Heart right ventricle (tissue), 16 donors: ENCODE measurements around the gene CYBA. TPM values are rescaled to one million over a fixed set of nuclear protein-coding genes. Genes with fewer than 3 reads are reported as not detected.

Experiments
- ATAC-seq, 8 donors: fragments of 200-7000 bp; cut with Tn5 transposase; one replicate each; pipeline ENCODE4 v1.9.1; 2020; ENCODE audit warnings: mild to moderate bottlenecking in 8 of 8, moderate library complexity in 8 of 8, moderate number of reproducible peaks in 1 of 8
- DNase-seq, 2 donors: peaks; one replicate each; pipeline ENCODE4 v3.0.0-alpha.2; 2020
- H3K27ac ChIP-seq, 10 donors: fragments of 200-600 bp; sonication (generic) in 2 of 10; one replicate each; pipeline versions ENCODE4 v1.5.0 to v1.8.0; 2020 to 2022; ENCODE audit warnings: mild to moderate bottlenecking in 3 of 10
- H3K27me3 ChIP-seq, 7 donors: fragments of 200-600 bp; one replicate each; pipeline ENCODE4 v1.8.0; 2021 to 2022; ENCODE audit warnings: mild to moderate bottlenecking in 2 of 7
- H3K36me3 ChIP-seq, 9 donors: fragments of 200-600 bp; sonication (generic) in 1 of 9; one replicate each; pipeline versions ENCODE4 v1.5.0 to v1.8.0; 2020 to 2022; ENCODE audit warnings: mild to moderate bottlenecking in 2 of 9
- H3K4me1 ChIP-seq, 9 donors: fragments of 200-600 bp; sonication (generic) in 1 of 9; one replicate each; pipeline versions ENCODE4 v1.5.0 to v1.8.0; 2020 to 2022; ENCODE audit warnings: mild to moderate bottlenecking in 4 of 9
- H3K4me3 ChIP-seq, 10 donors: fragments of 200-600 bp; sonication (generic) in 2 of 10; one replicate each; pipeline versions ENCODE4 v1.5.0 to v1.8.0; 2020 to 2022; ENCODE audit warnings: mild to moderate bottlenecking in 7 of 10, moderate library complexity in 2 of 10
- H3K9me3 ChIP-seq, 11 donors: fragments of 200-600 bp in 10 of 11; sonication (generic) in 2 of 11; one replicate each; pipeline versions ENCODE4 v1.5.0 to v1.8.0; 2013 to 2022; ENCODE audit warnings: mild to moderate bottlenecking in 2 of 11, control low read depth in 1 of 11, moderate library complexity in 1 of 11
- WGBS, 2 donors: extraction: QIAGEN DNeasy Blood & Tissue Kit; methylation state at CpG; one replicate each; pipeline ENCODE4 v1.1.7; 2013; ENCODE audit warnings: inconsistent platforms in 1 of 2; 5-methylcytosine and 5-hydroxymethylcytosine counted together
- intact Hi-C, 10 donors: fragments of 100-400 bp; cut with DNase I; formaldehyde crosslinking; loops; one replicate each; pipeline versions ENCODE4 v1.11.1 to v1.14.2; 2022
- polyA plus RNA-seq, 2 donors: library from polyadenylated mRNA; stranded (reverse); fragments of 200-250 nt; gene quantifications; one replicate each; pipeline ENCODE4 v1.2.3, GENCODE V29; 2013
- total RNA-seq, 10 donors: library from RNA; stranded (reverse); fragmentation: NEBNext Ultra II Directional in 3 of 10; extraction: Animal tissue kit (Norgen Biotek cat#: 25700) in 3 of 10; gene quantifications; one replicate each; pipeline versions ENCODE4 v1.2.1 to v1.2.4, GENCODE V29; 2021 to 2023
- TF ChIP-seq, protein P1 (sequence below), 9 donors: fragments of 200-600 bp; sonication (generic) in 2 of 9; IDR thresholded peaks; one replicate each; pipeline versions ENCODE4 v1.5.0 to v1.8.0; 2021 to 2022; ENCODE audit warnings: antibody characterized with exemption in 9 of 9, mild to moderate bottlenecking in 5 of 9, moderate library complexity in 1 of 9
- donor health status: Arrhythmogenic right ventricular cardiomyopathy.
- donor health status: ischemic (EF 13 %, LVEDD 7.1; RV severe dilation, severe dysfunction).
- donor health status: healthy with polysubstance abuse.
- donor health status: DM: no; HTN: yes; CAD: no.
- donor health status: DM: no; HTN: no; CAD: no.
- donor health status: ischemic (EF 25% LVEDD 6.9; RV normal size, moderate dysfunction).
- donor health status: ischemic (EF 25% LVEDD 5.7; RV mildly dilated, moderate dysfunction).
- donor health status: healthy.
- donor health status: DM: yes; HTN: yes; CAD: no.
- donor health status: Ischemic cardiomyopathy.
- donor health status: ischemic (EF 35%, LVEDD 5.7; RV mildly dilated, moderate dysfunction).
- donor health status: nonischemic (EF 11% LVEDD 7.7; RV severe dilation, severe dysfunction).
- donor health status: DM: yes; HTN: yes; CAD: no.
- donor health status: PGD.
- donor health status: ischemic (EF 29% LVEDD 5.4; RV normal size, mild dysfunction).
- donor health status: nonischemic (EF 23%, LVEDD 6.1; RV moderate dilation, normal function).

The CYBA gene
- total and polyA plus RNA-seq, 12 donors: 13.0 to 117 (median 33.6) TPM

DNA sequence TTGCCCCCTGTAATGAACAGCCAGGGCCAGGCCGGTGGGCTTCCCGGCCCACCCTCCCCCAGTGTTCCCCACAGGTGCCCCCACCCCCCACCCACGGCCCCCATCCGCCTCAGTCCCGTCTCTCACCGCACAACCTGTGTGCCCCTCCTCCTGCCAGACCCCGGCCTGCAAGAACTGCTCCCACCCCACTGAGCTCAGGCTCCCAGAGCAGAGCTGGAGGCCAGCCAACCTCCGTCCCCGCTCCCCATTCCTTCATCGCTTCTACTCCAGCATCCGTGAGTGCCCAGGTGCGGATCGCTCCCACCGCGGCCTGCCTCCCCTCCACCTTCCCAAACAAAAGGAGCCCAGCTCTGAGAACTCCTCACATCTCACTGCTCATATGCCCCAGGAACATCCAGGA is 7.9 kb upstream of the CYBA start:
- H3K9me3 ChIP-seq: no peaks in the 10 kb centered on the region
- no peak overlapping the region for H3K27ac ChIP-seq
- 87 to 95% methylated on average over 14 to 15 of the region's 15 CpGs for WGBS, 2 donors
- H3K36me3 ChIP-seq: peaks cover 0 to 41% (median 14%) of the 10 kb centered on the region in 9 donors
- H3K4me1 ChIP-seq: peaks cover 0 to 21% (median 11%) of the 10 kb centered on the region in 9 donors
- no peak overlapping the region for H3K4me3 ChIP-seq
- ATAC-seq (no peak), DNase-seq (no peak)
- TF ChIP-seq, protein P1, sequence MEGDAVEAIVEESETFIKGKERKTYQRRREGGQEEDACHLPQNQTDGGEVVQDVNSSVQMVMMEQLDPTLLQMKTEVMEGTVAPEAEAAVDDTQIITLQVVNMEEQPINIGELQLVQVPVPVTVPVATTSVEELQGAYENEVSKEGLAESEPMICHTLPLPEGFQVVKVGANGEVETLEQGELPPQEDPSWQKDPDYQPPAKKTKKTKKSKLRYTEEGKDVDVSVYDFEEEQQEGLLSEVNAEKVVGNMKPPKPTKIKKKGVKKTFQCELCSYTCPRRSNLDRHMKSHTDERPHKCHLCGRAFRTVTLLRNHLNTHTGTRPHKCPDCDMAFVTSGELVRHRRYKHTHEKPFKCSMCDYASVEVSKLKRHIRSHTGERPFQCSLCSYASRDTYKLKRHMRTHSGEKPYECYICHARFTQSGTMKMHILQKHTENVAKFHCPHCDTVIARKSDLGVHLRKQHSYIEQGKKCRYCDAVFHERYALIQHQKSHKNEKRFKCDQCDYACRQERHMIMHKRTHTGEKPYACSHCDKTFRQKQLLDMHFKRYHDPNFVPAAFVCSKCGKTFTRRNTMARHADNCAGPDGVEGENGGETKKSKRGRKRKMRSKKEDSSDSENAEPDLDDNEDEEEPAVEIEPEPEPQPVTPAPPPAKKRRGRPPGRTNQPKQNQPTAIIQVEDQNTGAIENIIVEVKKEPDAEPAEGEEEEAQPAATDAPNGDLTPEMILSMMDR (IDR thresholded peaks at IDR 0.05): no peak
- intact Hi-C loops: no loop called here
- no peaks in the 10 kb centered on the region for H3K27me3 ChIP-seq

DNA sequence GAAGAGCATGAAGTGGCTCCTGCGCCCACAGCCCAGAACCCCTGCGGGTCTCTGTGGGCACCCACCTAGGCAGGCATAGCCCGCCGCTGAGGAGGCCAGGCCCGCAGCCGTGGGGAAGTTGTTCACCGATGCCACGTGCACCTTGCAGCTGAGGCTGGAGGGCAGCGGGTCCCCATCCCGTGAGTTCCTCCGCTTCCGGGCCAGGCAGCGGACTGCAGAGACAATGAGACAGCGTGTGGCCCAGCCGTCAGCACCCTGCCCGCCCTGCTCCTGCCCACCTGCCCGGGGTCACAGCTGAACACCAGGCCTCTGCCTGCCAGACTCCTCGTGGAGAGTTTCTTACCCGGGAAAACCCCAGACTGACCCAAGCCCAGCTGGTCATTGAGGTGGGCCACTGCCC is 6.5 kb upstream of the CYBA start:
- TF ChIP-seq, protein P1 (IDR thresholded peaks at IDR 0.05): no peak
- Histone ChIP-seq H3K4me3 (no peak overlapping the region), H3K27ac (no peak overlapping the region), H3K36me3 (peaks cover 0 to 54% (median 14%) of the 10 kb centered on the region in 9 donors), H3K9me3 (no peaks in the 10 kb centered on the region), H3K27me3 (no peaks in the 10 kb centered on the region), H3K4me1 (peaks cover 0 to 17% (median 7%) of the 10 kb centered on the region in 9 donors)
- ATAC-seq: no peak
- whole genome bisulfite sequencing, 2 donors: 93 to 94% methylated on average over 19 of the region's 19 CpGs
- intact Hi-C loops: no loop called here
- DNase-seq: no peak

DNA sequence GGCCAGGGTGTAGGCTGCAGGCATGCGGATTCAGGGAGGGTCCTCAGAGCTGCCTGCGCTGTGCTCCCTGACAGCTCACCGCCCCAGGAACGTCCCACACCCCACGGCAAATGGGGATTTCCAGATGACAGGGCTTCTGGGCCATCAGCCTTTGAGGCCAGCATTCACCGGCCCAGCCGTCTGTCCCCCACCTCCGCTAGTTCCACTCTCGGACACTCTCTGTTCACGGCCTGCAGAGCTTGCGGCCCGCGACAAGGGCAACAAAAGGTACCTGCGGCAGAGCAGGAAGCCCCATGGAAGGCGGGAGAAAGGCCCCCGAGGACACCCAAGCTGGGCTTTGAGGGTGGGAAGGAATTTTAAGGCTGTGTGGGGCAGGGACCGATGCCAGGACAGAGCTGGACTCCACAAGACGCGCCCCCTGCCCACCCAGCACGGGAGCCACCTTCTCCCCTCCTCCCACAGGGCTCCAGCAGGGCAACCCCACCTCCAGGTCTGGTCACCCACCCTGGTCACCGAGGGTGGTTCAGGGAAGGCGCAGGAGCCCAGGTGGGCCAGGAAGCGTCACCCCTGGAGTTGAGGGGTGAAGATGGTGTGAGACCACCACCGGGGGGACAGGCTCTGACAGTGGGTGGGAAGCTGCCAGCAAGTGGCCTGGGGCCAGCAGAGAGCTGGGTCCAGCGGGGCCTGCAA is 5.6 kb upstream of the CYBA start:
- Histone ChIP-seq H3K27me3 (no peaks in the 10 kb centered on the region), H3K36me3 (peaks cover 0 to 58% (median 14%) of the 10 kb centered on the region in 9 donors), H3K4me1 (peaks cover 4 to 16% (median 9%) of the 10 kb centered on the region in 9 donors), H3K27ac (no peak overlapping the region), H3K4me3 (no peak overlapping the region), H3K9me3 (no peaks in the 10 kb centered on the region)
- ATAC-seq: no peak
- 89 to 93% methylated on average over 24 to 25 of the region's 25 CpGs for WGBS, 2 donors
- DNase-seq: no peak
- intact Hi-C loops: no loop called here
- TF ChIP-seq, protein P1 (IDR thresholded peaks at IDR 0.05): no peak

DNA sequence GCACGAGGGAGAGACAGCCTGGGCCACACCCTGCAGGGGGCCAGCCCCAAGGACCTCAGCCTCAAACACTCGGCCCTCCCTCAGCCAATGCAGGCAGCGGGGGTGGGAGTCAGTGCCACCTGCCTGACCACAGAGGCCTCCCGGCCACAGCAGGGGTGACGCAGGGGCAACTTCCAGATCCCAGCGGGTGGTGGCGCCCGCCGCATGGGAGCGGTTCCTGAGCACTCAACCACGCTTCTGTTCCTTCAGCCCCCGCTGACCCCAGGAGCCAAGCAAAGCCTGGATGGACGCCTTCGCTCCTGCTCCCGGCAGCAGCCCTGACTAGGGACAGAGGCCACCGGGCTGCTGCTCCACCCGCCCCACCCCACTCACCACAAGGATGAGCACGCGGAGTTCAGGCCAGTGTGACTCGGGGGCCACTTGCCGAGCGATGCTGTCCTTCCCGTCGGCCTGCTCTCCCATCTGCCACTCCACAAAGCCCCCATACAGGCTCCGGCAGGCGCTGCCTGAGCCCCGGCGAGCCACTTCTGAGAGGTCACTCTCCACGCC is 5.0 kb upstream of the CYBA start:
- DNase-seq: no peak

More for the DNA sequence above, 5.0 kb upstream of the CYBA start:
- WGBS, 2 donors: 92 to 93% methylated on average over 29 of the region's 29 CpGs
- intact Hi-C loops: no loop called here
- Histone ChIP-seq H3K36me3 (peaks cover 0 to 58% (median 14%) of the 10 kb centered on the region in 9 donors), H3K4me1 (peaks cover 10 to 16% (median 12%) of the 10 kb centered on the region in 9 donors), H3K27ac (no peak overlapping the region), H3K9me3 (no peaks in the 10 kb centered on the region), H3K4me3 (no peak overlapping the region), H3K27me3 (no peaks in the 10 kb centered on the region)
- TF ChIP-seq, protein P1 (IDR thresholded peaks at IDR 0.05): no peak
- ATAC-seq: no peak
